ENCODE results near the gene TRPV5.

Gene TRPV5

GRCh38 chr7:142925413-142925812 is 8.1 kb downstream of the TRPV5 start:
- no peak for DNase-seq (ENCODE audit: low read depth)
- TF ChIP-seq CTCF (conservative IDR thresholded peaks at IDR 0.05; ENCODE audit: low read depth, low read length): no peak
- H3K4me3 ChIP-seq (ENCODE audit: low read depth, low read length): no peak overlapping the region

DNA sequence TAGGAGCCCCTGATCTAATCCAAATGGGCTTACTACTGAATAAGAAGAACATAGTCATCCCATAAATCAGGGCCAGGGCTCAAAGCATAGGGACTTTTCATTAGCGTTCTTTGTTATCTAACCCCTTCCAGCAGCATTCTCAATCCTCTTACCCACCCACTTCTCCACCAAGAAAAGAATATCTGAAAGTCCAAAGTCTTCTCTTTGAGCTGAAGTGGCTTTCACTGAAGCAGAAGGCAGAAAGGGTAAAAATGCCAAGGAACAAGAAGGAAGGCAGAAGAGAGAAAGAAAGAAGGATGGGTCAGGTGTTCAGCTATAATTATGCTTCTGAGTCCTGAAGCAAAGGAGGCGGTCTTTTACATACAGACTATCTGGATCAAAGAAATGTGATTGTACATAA is 10.2 kb downstream of the TRPV5 start:
- TF ChIP-seq CTCF (conservative IDR thresholded peaks at IDR 0.05; ENCODE audit: low read depth, low read length): no peak
- no peak for DNase-seq (ENCODE audit: low read depth)
- no peak overlapping the region for H3K4me3 ChIP-seq (ENCODE audit: low read depth, low read length)

DNA sequence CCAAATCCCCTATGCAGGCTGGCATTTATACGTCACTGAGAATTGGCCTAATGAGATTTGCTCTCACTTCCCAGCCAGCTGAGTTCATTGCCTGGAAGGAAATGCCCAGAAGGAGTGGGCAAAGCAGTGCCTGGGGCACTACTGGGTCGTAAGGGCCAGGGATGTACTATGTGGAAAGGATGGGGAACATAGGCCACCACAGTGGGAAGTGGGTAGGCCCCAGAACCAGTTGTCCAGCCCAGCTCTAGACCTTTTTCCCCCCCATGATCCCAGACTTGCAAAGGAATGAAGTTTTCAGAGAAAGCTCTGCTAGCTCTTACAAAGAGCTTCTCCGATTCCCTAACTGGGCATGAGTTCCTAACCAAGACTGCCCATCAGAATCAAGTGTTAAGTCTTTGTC is 13.9 kb downstream of the TRPV5 start:
- TF ChIP-seq CTCF (conservative IDR thresholded peaks at IDR 0.05; ENCODE audit: low read depth, low read length): no peak
- no peak for DNase-seq (ENCODE audit: low read depth)
- no peak overlapping the region for H3K4me3 ChIP-seq (ENCODE audit: low read depth, low read length)

DNA sequence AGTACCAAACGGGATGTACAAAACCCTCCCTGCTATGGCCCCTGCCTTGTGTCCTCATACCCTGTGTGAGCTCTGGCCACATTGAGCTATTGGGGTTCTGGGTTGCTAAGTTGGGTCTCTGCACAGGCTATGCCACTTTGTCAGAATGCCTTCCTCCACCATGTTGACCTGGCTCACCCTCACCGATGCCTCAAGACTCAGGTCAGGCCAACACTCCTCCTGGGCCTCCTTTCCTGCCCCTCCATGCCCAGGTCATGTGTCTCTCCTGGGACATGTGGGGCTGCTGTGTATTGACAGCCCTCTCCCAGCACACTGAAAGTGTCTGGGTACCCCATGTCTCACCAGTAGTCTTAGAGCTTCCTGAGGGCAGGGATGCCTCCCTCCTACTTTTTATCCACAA is 14.6 kb downstream of the TRPV5 start:
- DNase-seq (ENCODE audit: low read depth): no peak
- no peak overlapping the region for H3K4me3 ChIP-seq (ENCODE audit: low read depth, low read length)
- no peak for TF ChIP-seq CTCF (conservative IDR thresholded peaks at IDR 0.05; ENCODE audit: low read depth, low read length)

DNA sequence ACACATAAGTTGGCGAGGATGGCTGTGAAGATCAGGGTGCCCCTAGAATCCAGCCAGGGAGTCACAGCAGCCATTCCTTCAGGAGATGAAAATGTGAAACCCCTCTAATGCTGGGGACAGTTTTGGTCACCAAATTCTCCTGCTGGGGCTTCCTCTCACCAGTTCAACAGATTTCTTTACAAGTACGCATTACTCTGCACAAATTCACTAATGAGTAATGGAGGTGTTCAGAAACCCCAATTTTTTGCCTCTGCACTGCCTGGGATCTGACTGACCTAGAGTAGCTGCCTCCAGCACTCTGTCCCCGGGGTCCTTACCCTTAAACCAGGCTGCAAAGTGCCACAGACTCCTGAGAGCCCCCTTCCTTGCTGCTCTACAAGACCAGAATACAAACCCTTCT is 16.1 kb downstream of the TRPV5 start:
- no peak for DNase-seq (ENCODE audit: low read depth)
- TF ChIP-seq CTCF (conservative IDR thresholded peaks at IDR 0.05; ENCODE audit: low read depth, low read length): no peak
- no peak overlapping the region for H3K4me3 ChIP-seq (ENCODE audit: low read depth, low read length)

DNA sequence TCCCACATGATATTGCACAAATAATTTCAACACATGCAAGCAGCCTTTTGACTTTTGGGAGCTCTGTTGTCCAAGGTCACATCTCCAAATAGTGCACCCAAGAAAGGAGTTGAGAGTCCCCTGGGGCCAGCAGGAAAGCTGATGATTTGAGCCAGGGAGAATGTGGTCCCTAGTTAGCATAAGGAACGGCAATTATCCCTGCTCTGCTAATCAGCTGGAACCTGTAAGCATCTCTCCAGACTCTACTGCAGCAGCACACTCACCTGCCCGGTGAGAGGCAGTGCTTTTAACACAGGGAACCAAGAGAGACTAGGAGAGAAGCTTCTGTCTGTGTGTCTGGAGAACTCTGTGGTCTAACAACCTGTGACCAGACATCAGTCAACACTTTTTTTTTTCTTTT is 17.0 kb downstream of the TRPV5 start:
- no peak overlapping the region for H3K4me3 ChIP-seq (ENCODE audit: low read depth, low read length)
- DNase-seq (ENCODE audit: low read depth): no peak
- TF ChIP-seq CTCF (conservative IDR thresholded peaks at IDR 0.05; ENCODE audit: low read depth, low read length): no peak

DNA sequence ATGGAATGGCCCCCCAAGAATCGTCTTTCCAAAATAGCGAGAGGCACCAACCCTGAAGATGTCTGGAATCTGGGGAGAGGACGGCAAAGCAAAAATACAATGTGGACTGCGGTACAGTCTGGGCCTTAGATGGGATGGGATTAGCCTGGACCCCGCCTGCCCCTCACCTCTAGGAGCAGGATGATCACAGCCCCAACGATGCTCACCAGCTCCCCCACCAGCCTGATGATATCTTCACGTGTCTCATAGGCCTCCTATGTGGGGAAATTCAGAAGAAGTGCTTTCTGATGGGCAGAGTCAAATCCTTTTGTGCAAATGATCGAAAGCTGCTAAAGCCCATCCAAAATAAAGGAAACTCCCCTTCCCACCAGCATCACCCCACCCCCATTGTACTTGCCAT is 18.2 kb downstream of the TRPV5 start:
- no peak for TF ChIP-seq CTCF (conservative IDR thresholded peaks at IDR 0.05; ENCODE audit: low read depth, low read length)
- no peak overlapping the region for H3K4me3 ChIP-seq (ENCODE audit: low read depth, low read length)
- DNase-seq (ENCODE audit: low read depth): no peak
